ENCODE data around the gene PTPRM. TPM values are rescaled to one million over a fixed set of nuclear protein-coding genes. Genes with fewer than 3 reads are reported as not detected.

Gene PTPRM
- polyA plus RNA-seq, 1 donor (not counting 4 experiments of a cell fraction or from before 2014, with no cell fraction given) = 54.5 TPM

- Histone ChIP-seq H4K20me1 (ENCODE audit: control insufficient read depth, extremely low read depth, insufficient read depth, low read length) (no peaks in the 10 kb centered on the region), H2AFZ (ENCODE audit: control insufficient read depth, low read length) (no peak overlapping the region), H3K4me2 (ENCODE audit: control insufficient read depth, extremely low read depth, insufficient read depth, low read depth, low read length) (no peak overlapping the region), H3K36me3 (ENCODE audit: control insufficient read depth in 2 of 2, extremely low read depth in 1 of 2, insufficient read depth in 2 of 2, low read length in 2 of 2) (no peaks in the 10 kb centered on the region), H3K9me3 (ENCODE audit: control insufficient read depth, low read depth, low read length) (peaks cover 2% of the 10 kb centered on the region), H3K27me3 (ENCODE audit: control insufficient read depth, extremely low read depth, insufficient read depth, low read length) (no peaks in the 10 kb centered on the region), H3K9ac (ENCODE audit: control insufficient read depth, extremely low read depth, insufficient read depth, low read length) (no peak overlapping the region), H3K9me1 (ENCODE audit: control insufficient read depth, extremely low read depth, insufficient read depth, low read length) (no peaks in the 10 kb centered on the region), H3K27ac (ENCODE audit: control insufficient read depth, insufficient read depth, low read length) (no peak overlapping the region), H3K4me3 (ENCODE audit: control insufficient read depth in 2 of 3, extremely low read depth in 1 of 3, insufficient read depth in 2 of 3, low read depth in 1 of 3, low read length in 3 of 3) (no peak overlapping the region), H3K4me1 (ENCODE audit: control insufficient read depth, extremely low read depth, insufficient read depth, low read length) (peaks cover under 1% of the 10 kb centered on the region), H3K79me2 (ENCODE audit: control insufficient read depth, insufficient read depth, low read length) (no peaks in the 10 kb centered on the region)
- no peak for FAIRE-seq
- dilution Hi-C loops (cut with MboI; ENCODE audit: extremely low pct_ligation_motif_present, low sequenced_read_pairs) = no loop called here
- no peak for DNase-seq (ENCODE audit: low read depth, low spot score)
- TF ChIP-seq CTCF (optimal IDR thresholded peaks at IDR 0.05 in 1 of 3, IDR thresholded peaks at IDR 0.05 in 1 of 3, conservative IDR thresholded peaks at IDR 0.05 in 1 of 3; ENCODE audit: extremely low read depth in 1 of 3, insufficient read depth in 2 of 3, low read length in 3 of 3) (no peak), EZH2 (IDR thresholded peaks at IDR 0.05; ENCODE audit: low read length) (no peak)
Measured at GRCh38 chr18:7817575-7818230, 250.6 kb downstream of the PTPRM start.

GRCh38 chr18:7821784-7822183 lies 254.7 kb downstream of the PTPRM start:
- Histone ChIP-seq H3K36me3 (ENCODE audit: control insufficient read depth in 2 of 2, extremely low read depth in 1 of 2, insufficient read depth in 2 of 2, low read length in 2 of 2) (no peaks in the 10 kb centered on the region), H3K27ac (ENCODE audit: control insufficient read depth, insufficient read depth, low read length) (no peak overlapping the region), H3K9ac (ENCODE audit: control insufficient read depth, extremely low read depth, insufficient read depth, low read length) (no peak overlapping the region), H2AFZ (ENCODE audit: control insufficient read depth, low read length) (no peak overlapping the region), H3K4me2 (ENCODE audit: control insufficient read depth, extremely low read depth, insufficient read depth, low read depth, low read length) (no peak overlapping the region), H3K4me1 (ENCODE audit: control insufficient read depth, extremely low read depth, insufficient read depth, low read length) (no peaks in the 10 kb centered on the region), H3K4me3 (ENCODE audit: control insufficient read depth in 2 of 3, extremely low read depth in 1 of 3, insufficient read depth in 2 of 3, low read depth in 1 of 3, low read length in 3 of 3) (no peak overlapping the region), H3K79me2 (ENCODE audit: control insufficient read depth, insufficient read depth, low read length) (no peaks in the 10 kb centered on the region), H4K20me1 (ENCODE audit: control insufficient read depth, extremely low read depth, insufficient read depth, low read length) (no peaks in the 10 kb centered on the region), H3K27me3 (ENCODE audit: control insufficient read depth, extremely low read depth, insufficient read depth, low read length) (no peaks in the 10 kb centered on the region), H3K9me3 (ENCODE audit: control insufficient read depth, low read depth, low read length) (no peaks in the 10 kb centered on the region), H3K9me1 (ENCODE audit: control insufficient read depth, extremely low read depth, insufficient read depth, low read length) (no peaks in the 10 kb centered on the region)
- DNase-seq (ENCODE audit: low read depth, low spot score) (no peak), FAIRE-seq (no peak)
- TF ChIP-seq EZH2 (IDR thresholded peaks at IDR 0.05; ENCODE audit: low read length) (no peak), CTCF (optimal IDR thresholded peaks at IDR 0.05 in 1 of 3, IDR thresholded peaks at IDR 0.05 in 1 of 3, conservative IDR thresholded peaks at IDR 0.05 in 1 of 3; ENCODE audit: extremely low read depth in 1 of 3, insufficient read depth in 2 of 3, low read length in 3 of 3) (no peak)
- dilution Hi-C loops (cut with MboI; ENCODE audit: extremely low pct_ligation_motif_present, low sequenced_read_pairs) = no loop called here
